GM13976 (cell line): ENCODE data around the gene GAST.
A peak's percentile ranks its signal among the peaks of the same experiment; 100 is the strongest.
"Not testable (repeated sequence)": the region's sequence is repeated elsewhere in the genome, so short reads cannot be mapped to it uniquely, and the experiment has no call there.

Experiments
- DNase-seq: peaks from one replicate; pipeline ENCODE4 v3.0.0; 2012; ENCODE audit warnings: low spot score
- in situ Hi-C: fragments of 300-500 bp; cut with MboI; formaldehyde crosslinking; loops from one replicate; pipeline ENCODE4 v1.12.0; 2022; ENCODE audit warnings: low sequenced_read_pairs, mixed read lengths, inconsistent platforms; ENCODE audit not compliant: unreplicated experiment
- TF ChIP-seq, protein P1 (sequence below): IDR thresholded peaks from 2 replicates; pipeline ENCODE4 v1.5.1; 2012; ENCODE audit warnings: borderline replicate concordance, mild to moderate bottlenecking; ENCODE audit not compliant: insufficient read depth; ENCODE audit errors: extremely low read depth, missing control alignments, control extremely low read depth

Gene GAST

GRCh38 chr17:41666237-41666641 lies 45.9 kb upstream of the GAST start:
- TF ChIP-seq, protein P1, sequence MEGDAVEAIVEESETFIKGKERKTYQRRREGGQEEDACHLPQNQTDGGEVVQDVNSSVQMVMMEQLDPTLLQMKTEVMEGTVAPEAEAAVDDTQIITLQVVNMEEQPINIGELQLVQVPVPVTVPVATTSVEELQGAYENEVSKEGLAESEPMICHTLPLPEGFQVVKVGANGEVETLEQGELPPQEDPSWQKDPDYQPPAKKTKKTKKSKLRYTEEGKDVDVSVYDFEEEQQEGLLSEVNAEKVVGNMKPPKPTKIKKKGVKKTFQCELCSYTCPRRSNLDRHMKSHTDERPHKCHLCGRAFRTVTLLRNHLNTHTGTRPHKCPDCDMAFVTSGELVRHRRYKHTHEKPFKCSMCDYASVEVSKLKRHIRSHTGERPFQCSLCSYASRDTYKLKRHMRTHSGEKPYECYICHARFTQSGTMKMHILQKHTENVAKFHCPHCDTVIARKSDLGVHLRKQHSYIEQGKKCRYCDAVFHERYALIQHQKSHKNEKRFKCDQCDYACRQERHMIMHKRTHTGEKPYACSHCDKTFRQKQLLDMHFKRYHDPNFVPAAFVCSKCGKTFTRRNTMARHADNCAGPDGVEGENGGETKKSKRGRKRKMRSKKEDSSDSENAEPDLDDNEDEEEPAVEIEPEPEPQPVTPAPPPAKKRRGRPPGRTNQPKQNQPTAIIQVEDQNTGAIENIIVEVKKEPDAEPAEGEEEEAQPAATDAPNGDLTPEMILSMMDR, result no peak
- peak; percentile 68 for DNase-seq
- in situ Hi-C loops, result loop anchor here (10.0 to 25.0 kb wide), 2 partner anchors 121 to 754 kb away; no protein-coding TSS in a partner anchor

GRCh38 chr17:41666708-41667279 lies 45.3 kb upstream of the GAST start:
- in situ Hi-C loops, result loop anchor here (10.0 to 25.0 kb wide), 2 partner anchors 122 to 754 kb away; no protein-coding TSS in a partner anchor
- DNase-seq, result peak; percentile 88
- TF ChIP-seq, protein P1, result peak; percentile 97

DNA sequence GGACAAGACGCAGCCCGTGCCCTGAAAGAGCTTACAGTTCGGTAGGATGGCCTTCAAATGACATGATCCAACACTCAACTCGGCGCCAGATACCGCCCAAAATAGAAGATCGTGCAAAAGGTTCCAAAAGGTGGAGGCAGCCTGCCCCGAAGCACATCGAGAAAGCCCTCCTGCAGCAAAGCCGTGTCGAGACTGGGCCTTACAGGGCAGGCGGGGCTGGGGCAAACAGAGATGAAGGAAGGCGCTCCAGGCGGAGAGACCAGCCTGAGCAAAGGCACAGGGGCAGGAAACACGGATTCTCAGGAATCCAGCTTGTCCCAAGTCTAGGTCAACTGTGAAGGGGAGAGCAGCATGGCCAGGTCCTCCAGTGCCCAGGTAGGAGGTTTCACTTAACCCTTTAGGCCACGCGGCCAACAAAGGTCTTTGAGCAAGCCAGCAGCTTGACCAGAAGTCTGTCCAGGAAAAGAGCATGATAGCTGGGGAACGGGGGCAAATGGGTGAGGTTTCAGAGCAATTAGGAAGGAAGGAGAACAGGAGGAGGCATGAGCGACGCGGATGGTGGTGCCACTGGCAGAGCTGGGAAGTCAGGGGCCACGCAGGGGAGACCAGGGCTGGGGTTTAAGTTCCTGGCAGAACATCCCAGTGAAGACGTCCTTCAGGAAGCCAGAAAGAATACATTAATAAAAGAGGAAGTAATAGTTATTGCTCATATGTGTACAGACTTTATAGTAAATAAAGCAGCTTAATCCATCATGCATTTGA lies 44.7 kb upstream of the GAST start:
- in situ Hi-C loops, result loop anchor here (10.0 to 25.0 kb wide), 2 partner anchors 123 to 755 kb away; no protein-coding TSS in a partner anchor
- peak; percentile 31 for DNase-seq
- TF ChIP-seq, protein P1, result no peak

DNA sequence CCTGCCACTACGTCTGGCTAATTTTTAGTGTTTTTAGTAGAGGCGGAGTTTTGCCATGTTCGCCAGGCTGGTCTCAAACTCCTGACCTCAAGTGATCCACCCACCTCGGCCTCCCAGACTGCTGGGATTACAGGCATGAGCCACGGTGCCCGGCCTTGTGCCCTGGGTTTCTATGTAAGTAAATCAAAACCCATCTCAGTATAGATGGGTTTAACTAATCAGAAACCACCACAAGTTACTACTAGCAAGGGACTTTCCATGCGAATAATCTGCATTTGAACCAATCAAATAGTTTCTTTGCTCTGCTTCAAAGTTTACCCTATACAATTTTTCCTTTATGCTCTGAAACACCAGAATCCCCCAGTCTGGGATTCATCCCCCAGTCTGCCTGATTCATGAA lies 40.0 kb upstream of the GAST start:
- TF ChIP-seq, protein P1, result no peak
- DNase-seq, result no peak
- in situ Hi-C loops, result loop anchor here (25.0 kb wide), 1 partner anchor 760 kb away; no protein-coding TSS in a partner anchor

- DNase-seq, in situ Hi-C loops: not testable (repeated sequence)
These were observed 36.7 kb upstream of the GAST start for GRCh38 chr17:41675157-41676057.

GRCh38 chr17:41676058-41676419 lies 36.1 kb upstream of the GAST start:
- DNase-seq, result no peak
- in situ Hi-C loops, result no loop called here
- TF ChIP-seq, protein P1, result no peak

DNA sequence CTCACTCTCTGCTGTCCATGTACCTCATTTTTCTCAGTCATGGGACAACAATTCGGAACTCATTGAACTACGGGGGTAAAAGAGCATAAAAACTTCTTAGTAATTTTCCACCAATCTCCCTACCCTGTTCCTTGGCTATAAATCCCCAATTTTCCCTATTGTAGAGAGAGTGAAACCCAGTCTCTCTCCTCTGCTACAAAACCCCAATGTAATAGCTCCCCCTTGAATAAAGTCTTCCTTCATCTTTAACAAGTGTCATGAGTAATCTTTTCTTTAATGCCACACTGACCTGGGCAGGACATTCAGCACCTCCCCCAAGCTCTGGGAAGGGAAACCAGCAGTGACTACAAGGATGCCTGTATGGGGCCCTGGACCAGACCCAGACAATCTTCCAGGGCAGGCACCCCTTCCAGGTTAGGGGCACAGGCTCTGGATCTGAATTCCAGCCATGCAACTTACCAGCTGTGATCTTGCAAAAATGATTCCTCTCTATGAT lies 33.7 kb upstream of the GAST start:
- in situ Hi-C loops, result no loop called here
- TF ChIP-seq, protein P1, result no peak
- DNase-seq, result no peak
